Left ventricle myocardium inferior (tissue), 1 donor: ENCODE results near the gene SORBS2. TPM values are rescaled to one million over a fixed set of nuclear protein-coding genes. Genes with fewer than 3 reads are reported as not detected.

Experiments used
- DNase-seq: peaks from one replicate; pipeline ENCODE4 v3.0.0-alpha.2; 2020
- H3K27ac ChIP-seq: fragments of 200-600 bp; replicated peaks from 2 replicates; pipeline ENCODE4 v1.8.0; 2021
- H3K27me3 ChIP-seq: fragments of 200-600 bp; 2 replicates; pipeline ENCODE4 v1.8.0; 2021; ENCODE audit warnings: low read depth
- H3K36me3 ChIP-seq: fragments of 200-600 bp; 2 replicates; pipeline ENCODE4 v1.8.0; 2021
- H3K4me1 ChIP-seq: fragments of 200-600 bp; 2 replicates; pipeline ENCODE4 v1.8.0; 2021
- H3K4me3 ChIP-seq: fragments of 200-600 bp; 2 replicates; pipeline ENCODE4 v1.8.0; 2021; ENCODE audit warnings: mild to moderate bottlenecking, moderate library complexity
- H3K9me3 ChIP-seq: fragments of 200-600 bp; replicated peaks from 2 replicates; pipeline ENCODE4 v1.8.0; 2021
- intact Hi-C: fragments of 100-400 bp; cut with micrococcal nuclease; formaldehyde crosslinking; loops from one replicate; pipeline ENCODE4 v1.11.0; 2022
- total RNA-seq: library from RNA; stranded (reverse); fragmentation: NEBNext Ultra II Directional; extraction: Animal tissue kit (Norgen Biotek cat#: 25700); gene quantifications from one replicate; pipeline ENCODE4 v1.2.1, GENCODE V29; 2021
- TF ChIP-seq, protein P1 (sequence below): fragments of 200-600 bp; IDR thresholded peaks from 2 replicates; pipeline ENCODE4 v1.8.0; 2021; ENCODE audit warnings: antibody characterized with exemption, mild to moderate bottlenecking, borderline replicate concordance
- donor health status: DM: no; HTN: yes; CAD: no; lungs with severe emphysema.

SORBS2 gene
- total RNA-seq, 1 donor from 2014 or later = 1,282 TPM

DNA sequence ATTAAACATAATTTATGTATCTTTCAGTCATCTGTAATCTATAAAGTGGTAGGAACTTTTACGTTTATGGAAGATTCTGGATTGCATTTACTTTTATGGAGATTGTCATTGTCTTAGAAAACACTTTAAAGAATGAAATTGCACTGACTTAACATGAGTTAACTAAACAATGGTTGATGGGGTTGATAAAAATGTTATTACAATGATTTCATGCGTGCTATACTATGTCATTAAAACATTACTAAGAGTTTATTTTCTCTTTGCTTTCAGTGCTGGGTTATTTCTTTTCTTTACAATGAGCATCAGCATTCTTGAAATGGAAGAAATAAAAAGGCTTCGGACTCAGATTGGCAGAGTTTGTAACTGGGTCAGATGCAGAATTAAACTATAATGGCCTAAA is 209.6 kb downstream of the SORBS2 start:
- Histone ChIP-seq H3K36me3 (peaks cover 36% of the 10 kb centered on the region), H3K27ac (no peak overlapping the region), H3K4me3 (no peak overlapping the region), H3K27me3 (no peaks in the 10 kb centered on the region), H3K4me1 (peaks cover 36% of the 10 kb centered on the region), H3K9me3 (no peaks in the 10 kb centered on the region)
- no peak for DNase-seq
- TF ChIP-seq, protein P1, sequence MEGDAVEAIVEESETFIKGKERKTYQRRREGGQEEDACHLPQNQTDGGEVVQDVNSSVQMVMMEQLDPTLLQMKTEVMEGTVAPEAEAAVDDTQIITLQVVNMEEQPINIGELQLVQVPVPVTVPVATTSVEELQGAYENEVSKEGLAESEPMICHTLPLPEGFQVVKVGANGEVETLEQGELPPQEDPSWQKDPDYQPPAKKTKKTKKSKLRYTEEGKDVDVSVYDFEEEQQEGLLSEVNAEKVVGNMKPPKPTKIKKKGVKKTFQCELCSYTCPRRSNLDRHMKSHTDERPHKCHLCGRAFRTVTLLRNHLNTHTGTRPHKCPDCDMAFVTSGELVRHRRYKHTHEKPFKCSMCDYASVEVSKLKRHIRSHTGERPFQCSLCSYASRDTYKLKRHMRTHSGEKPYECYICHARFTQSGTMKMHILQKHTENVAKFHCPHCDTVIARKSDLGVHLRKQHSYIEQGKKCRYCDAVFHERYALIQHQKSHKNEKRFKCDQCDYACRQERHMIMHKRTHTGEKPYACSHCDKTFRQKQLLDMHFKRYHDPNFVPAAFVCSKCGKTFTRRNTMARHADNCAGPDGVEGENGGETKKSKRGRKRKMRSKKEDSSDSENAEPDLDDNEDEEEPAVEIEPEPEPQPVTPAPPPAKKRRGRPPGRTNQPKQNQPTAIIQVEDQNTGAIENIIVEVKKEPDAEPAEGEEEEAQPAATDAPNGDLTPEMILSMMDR = no peak
- intact Hi-C loops = no loop called here

DNA sequence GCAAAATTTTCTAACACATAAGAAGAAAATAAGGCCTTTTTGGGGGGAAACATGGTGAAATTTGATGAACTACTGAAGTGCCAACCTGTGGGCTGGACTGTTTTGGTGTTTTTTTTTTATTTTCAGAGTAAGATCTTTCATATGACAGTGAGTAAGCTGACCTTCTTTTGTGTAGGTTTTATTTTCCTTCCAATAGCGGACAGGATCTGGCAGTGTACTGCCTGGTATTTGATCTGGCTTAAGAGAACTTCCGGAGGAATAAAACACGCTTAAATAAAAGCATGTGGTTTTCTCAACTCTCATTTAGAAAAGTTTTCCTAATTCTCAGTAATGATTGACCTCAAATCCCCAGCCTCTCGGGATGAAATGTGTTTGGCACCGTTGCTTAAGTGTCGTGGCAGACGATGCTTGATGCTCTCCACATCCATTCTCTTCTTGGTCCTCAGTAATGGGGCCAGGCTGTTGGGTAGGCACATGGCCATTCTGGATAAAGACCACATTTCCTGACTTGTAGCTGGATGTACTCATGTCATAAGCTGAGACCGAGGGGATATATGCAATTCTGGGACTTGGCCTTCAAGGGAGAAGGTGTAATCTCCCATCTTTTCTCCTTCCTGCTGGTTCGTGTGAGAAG is 211.1 kb downstream of the SORBS2 start:
- Histone ChIP-seq H3K9me3 (no peaks in the 10 kb centered on the region), H3K4me1 (peaks cover 43% of the 10 kb centered on the region), H3K27me3 (no peaks in the 10 kb centered on the region), H3K27ac (no peak overlapping the region), H3K36me3 (peaks cover 27% of the 10 kb centered on the region), H3K4me3 (no peak overlapping the region)
- DNase-seq = no peak
- intact Hi-C loops = no loop called here
- TF ChIP-seq, protein P1 = no peak

DNA sequence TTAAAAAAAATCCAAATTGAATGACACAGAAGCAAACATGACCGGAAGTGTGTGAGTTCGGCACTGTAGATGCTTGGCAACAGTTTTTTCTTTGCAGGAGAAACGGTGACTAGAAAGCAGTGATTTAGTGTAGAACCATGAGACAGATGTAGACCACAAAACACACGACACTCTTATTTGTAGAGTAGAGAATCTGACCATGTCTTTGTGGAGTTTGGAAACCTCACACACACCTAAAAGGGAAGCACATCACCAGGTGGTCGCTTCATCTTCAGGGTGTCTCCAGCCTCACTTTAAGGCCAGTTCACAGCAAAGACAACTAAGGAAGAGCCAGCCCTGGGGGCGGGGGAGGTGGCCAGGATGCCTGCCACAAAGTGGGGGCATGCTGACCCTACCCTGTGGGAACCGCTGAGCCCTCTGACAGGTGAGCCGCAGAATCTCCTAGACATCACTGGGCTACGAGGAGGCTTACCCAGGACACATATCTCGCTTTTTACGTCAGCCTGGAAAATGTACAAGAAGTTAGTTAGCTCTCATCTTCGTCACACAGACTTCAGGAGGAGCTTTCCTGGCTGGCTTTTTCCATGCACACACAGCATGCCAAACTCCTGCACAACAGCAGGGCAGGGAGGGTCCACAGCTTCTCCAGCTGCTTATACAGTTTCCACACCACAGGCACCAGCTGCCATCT is 212.3 kb downstream of the SORBS2 start:
- Histone ChIP-seq H3K27me3 (no peaks in the 10 kb centered on the region), H3K9me3 (no peaks in the 10 kb centered on the region), H3K4me3 (no peak overlapping the region), H3K36me3 (peaks cover 27% of the 10 kb centered on the region), H3K27ac (peak overlapping the region; percentile 70), H3K4me1 (peaks cover 48% of the 10 kb centered on the region)
- DNase-seq = no peak
- TF ChIP-seq, protein P1 = no peak
- intact Hi-C loops = loop anchor here (10.0 kb wide), 2 partner anchors 115 to 175 kb away; partner anchors contain the start of gene UFSP2

DNA sequence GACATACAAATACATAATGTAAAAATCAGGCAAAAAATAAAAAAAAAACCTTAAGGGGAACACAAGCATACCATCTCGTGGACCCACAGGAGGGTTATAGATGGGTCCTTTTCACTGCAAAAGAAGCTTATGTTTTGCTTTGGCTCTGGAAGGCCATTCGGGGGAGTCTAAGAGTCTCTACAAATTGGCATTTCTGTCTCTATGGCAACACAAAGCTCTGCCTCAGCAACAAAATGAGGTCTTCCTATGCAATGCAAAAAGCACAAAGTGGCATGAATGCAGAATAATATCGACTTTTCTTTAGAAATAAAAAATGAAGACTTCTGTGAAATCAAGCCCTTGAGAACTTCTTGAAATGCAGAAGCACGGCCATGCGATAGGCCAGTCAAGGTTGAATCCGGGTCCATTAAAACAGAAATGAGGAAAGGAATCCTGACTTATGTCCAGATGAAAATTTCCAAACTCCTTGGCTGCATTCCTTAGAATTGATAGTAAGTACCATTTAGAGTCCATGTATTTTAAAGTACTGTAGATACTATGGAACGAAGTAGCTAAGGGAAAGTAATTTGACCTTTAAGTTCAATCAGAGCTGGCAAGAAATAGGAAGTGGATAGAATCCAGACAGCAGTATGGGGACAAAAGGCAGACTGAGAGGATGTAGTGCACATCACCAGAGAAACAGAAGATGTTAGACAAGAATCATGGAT is 213.0 kb downstream of the SORBS2 start:
- intact Hi-C loops = loop anchor here (10.0 kb wide), 2 partner anchors 114 to 174 kb away; partner anchors contain the start of gene UFSP2
- Histone ChIP-seq H3K36me3 (peaks cover 22% of the 10 kb centered on the region), H3K27me3 (no peaks in the 10 kb centered on the region), H3K4me3 (no peak overlapping the region), H3K4me1 (peaks cover 49% of the 10 kb centered on the region), H3K9me3 (no peaks in the 10 kb centered on the region), H3K27ac (peak overlapping the region; percentile 70)
- no peak for DNase-seq
- TF ChIP-seq, protein P1 = no peak

DNA sequence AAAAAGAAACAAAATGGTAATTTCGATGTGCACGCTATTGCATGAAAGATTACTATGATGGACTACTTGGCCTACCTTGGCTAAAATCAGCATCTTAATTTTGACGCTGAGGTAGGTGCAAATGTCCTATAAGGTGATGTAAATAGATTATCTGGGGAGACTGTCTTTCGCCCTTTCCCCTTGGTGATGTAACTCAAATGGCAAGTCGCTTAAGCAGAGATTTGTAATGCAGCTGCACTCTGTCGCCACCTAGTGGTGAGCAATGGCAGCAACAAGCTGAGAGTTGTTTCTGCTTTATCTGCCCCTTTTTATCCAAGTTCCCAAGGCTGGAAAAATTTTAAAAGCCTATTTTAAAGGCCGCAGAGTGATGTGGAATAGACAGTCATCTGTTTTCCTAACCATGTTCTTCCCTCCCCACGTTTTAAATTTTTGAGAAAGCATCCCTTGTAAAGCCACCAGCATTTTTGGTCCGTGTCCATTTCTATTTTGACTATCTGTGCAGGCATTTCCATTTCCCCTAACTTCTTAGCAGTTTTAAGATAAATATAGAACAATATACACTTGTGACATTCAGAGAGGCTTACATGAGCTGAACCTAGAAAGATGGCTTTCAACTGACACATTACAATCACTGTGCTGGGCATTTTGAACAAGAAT is 214.3 kb downstream of the SORBS2 start:
- H3K4me1 ChIP-seq = peaks cover 58% of the 10 kb centered on the region
- intact Hi-C loops = loop anchor here (10.0 kb wide), 2 partner anchors 113 to 173 kb away; partner anchors contain the start of gene UFSP2
- no peak overlapping the region for H3K4me3 ChIP-seq
- H3K9me3 ChIP-seq = no peaks in the 10 kb centered on the region
- peak; percentile 72 for DNase-seq
- peak overlapping the region; percentile 70 for H3K27ac ChIP-seq
- TF ChIP-seq, protein P1 = peak; percentile 100
- no peaks in the 10 kb centered on the region for H3K27me3 ChIP-seq
- peaks cover 10% of the 10 kb centered on the region for H3K36me3 ChIP-seq
